ENCODE data around the gene BLVRA. TPM values are rescaled to one million over a fixed set of nuclear protein-coding genes. Genes with fewer than 3 reads are reported as not detected.
"Not testable (repeated sequence)": the region's sequence is repeated elsewhere in the genome, so short reads cannot be mapped to it uniquely, and the experiment has no call there.

Gene BLVRA
- polyA plus RNA-seq, 1 donor (not counting 4 experiments of a cell fraction or from before 2014, with no cell fraction given) = 49.6 TPM

DNA sequence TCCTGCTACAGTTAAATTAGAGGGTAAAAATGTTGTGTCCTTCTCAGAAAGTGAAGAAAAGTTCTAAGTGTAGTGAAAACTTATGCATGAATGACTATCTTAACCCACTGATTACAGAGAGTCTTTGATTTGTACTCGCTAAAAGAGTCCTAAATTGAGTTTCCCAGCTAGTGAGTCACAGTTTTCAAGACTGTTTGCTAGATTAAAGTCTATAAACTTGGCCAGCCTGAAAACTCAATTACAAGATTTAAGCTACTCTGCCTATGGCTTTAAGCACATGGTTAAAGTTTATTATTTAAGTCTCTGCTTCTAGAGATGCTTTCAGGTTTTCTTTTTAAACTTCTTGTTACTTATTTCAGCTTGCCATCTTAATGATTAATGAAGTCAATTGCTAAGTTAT lies 66.5 kb downstream of the BLVRA start:
- DNase-seq (ENCODE audit: low read depth, low spot score) (no peak), FAIRE-seq (no peak)
- H3K4me2 ChIP-seq (ENCODE audit: control insufficient read depth, extremely low read depth, insufficient read depth, low read depth, low read length) = no peak overlapping the region
- no peaks in the 10 kb centered on the region for H3K79me2 ChIP-seq (ENCODE audit: control insufficient read depth, insufficient read depth, low read length)
- no peak overlapping the region for H2AFZ ChIP-seq (ENCODE audit: control insufficient read depth, low read length)
- dilution Hi-C loops (cut with MboI; ENCODE audit: extremely low pct_ligation_motif_present, low sequenced_read_pairs) = no loop called here
- H3K27me3 ChIP-seq (ENCODE audit: control insufficient read depth, extremely low read depth, insufficient read depth, low read length) = peaks cover 15% of the 10 kb centered on the region
- no peaks in the 10 kb centered on the region for H3K4me1 ChIP-seq (ENCODE audit: control insufficient read depth, extremely low read depth, insufficient read depth, low read length)
- no peak overlapping the region for H3K27ac ChIP-seq (ENCODE audit: control insufficient read depth, insufficient read depth, low read length)
- no peak overlapping the region for H3K4me3 ChIP-seq (ENCODE audit: control insufficient read depth in 2 of 3, extremely low read depth in 1 of 3, insufficient read depth in 2 of 3, low read depth in 1 of 3, low read length in 3 of 3)
- no peaks in the 10 kb centered on the region for H3K9me1 ChIP-seq (ENCODE audit: control insufficient read depth, extremely low read depth, insufficient read depth, low read length)
- no peaks in the 10 kb centered on the region for H3K36me3 ChIP-seq (ENCODE audit: control insufficient read depth in 2 of 2, extremely low read depth in 1 of 2, insufficient read depth in 2 of 2, low read length in 2 of 2)
- no peaks in the 10 kb centered on the region for H4K20me1 ChIP-seq (ENCODE audit: control insufficient read depth, extremely low read depth, insufficient read depth, low read length)
- TF ChIP-seq, protein P1, sequence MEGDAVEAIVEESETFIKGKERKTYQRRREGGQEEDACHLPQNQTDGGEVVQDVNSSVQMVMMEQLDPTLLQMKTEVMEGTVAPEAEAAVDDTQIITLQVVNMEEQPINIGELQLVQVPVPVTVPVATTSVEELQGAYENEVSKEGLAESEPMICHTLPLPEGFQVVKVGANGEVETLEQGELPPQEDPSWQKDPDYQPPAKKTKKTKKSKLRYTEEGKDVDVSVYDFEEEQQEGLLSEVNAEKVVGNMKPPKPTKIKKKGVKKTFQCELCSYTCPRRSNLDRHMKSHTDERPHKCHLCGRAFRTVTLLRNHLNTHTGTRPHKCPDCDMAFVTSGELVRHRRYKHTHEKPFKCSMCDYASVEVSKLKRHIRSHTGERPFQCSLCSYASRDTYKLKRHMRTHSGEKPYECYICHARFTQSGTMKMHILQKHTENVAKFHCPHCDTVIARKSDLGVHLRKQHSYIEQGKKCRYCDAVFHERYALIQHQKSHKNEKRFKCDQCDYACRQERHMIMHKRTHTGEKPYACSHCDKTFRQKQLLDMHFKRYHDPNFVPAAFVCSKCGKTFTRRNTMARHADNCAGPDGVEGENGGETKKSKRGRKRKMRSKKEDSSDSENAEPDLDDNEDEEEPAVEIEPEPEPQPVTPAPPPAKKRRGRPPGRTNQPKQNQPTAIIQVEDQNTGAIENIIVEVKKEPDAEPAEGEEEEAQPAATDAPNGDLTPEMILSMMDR (optimal IDR thresholded peaks at IDR 0.05 in 1 of 3, IDR thresholded peaks at IDR 0.05 in 1 of 3, conservative IDR thresholded peaks at IDR 0.05 in 1 of 3; ENCODE audit: extremely low read depth in 1 of 3, insufficient read depth in 2 of 3, low read length in 3 of 3) = no peak
- TF ChIP-seq EZH2 (IDR thresholded peaks at IDR 0.05; ENCODE audit: low read length) = no peak
- no peaks in the 10 kb centered on the region for H3K9me3 ChIP-seq (ENCODE audit: control insufficient read depth, low read depth, low read length)
- no peak overlapping the region for H3K9ac ChIP-seq (ENCODE audit: control insufficient read depth, extremely low read depth, insufficient read depth, low read length)

GRCh38 chr7:43825391-43825808 lies 66.9 kb downstream of the BLVRA start:
- dilution Hi-C loops (cut with MboI; ENCODE audit: extremely low pct_ligation_motif_present, low sequenced_read_pairs) = no loop called here
- Histone ChIP-seq H4K20me1 (ENCODE audit: control insufficient read depth, extremely low read depth, insufficient read depth, low read length) (no peaks in the 10 kb centered on the region), H3K9me1 (ENCODE audit: control insufficient read depth, extremely low read depth, insufficient read depth, low read length) (no peaks in the 10 kb centered on the region), H2AFZ (ENCODE audit: control insufficient read depth, low read length) (no peak overlapping the region), H3K9me3 (ENCODE audit: control insufficient read depth, low read depth, low read length) (no peaks in the 10 kb centered on the region), H3K4me1 (ENCODE audit: control insufficient read depth, extremely low read depth, insufficient read depth, low read length) (no peaks in the 10 kb centered on the region), H3K36me3 (ENCODE audit: control insufficient read depth in 2 of 2, extremely low read depth in 1 of 2, insufficient read depth in 2 of 2, low read length in 2 of 2) (no peaks in the 10 kb centered on the region), H3K4me3 (ENCODE audit: control insufficient read depth in 2 of 3, extremely low read depth in 1 of 3, insufficient read depth in 2 of 3, low read depth in 1 of 3, low read length in 3 of 3) (no peak overlapping the region), H3K27ac (ENCODE audit: control insufficient read depth, insufficient read depth, low read length) (no peak overlapping the region), H3K9ac (ENCODE audit: control insufficient read depth, extremely low read depth, insufficient read depth, low read length) (no peak overlapping the region), H3K27me3 (ENCODE audit: control insufficient read depth, extremely low read depth, insufficient read depth, low read length) (peaks cover 15% of the 10 kb centered on the region), H3K79me2 (ENCODE audit: control insufficient read depth, insufficient read depth, low read length) (no peaks in the 10 kb centered on the region), H3K4me2 (ENCODE audit: control insufficient read depth, extremely low read depth, insufficient read depth, low read depth, low read length) (no peak overlapping the region)
- FAIRE-seq = no peak
- DNase-seq (ENCODE audit: low read depth, low spot score) = no peak
- TF ChIP-seq EZH2 (IDR thresholded peaks at IDR 0.05; ENCODE audit: low read length) = no peak
- TF ChIP-seq, protein P1 (optimal IDR thresholded peaks at IDR 0.05 in 1 of 3, IDR thresholded peaks at IDR 0.05 in 1 of 3, conservative IDR thresholded peaks at IDR 0.05 in 1 of 3; ENCODE audit: extremely low read depth in 1 of 3, insufficient read depth in 2 of 3, low read length in 3 of 3) = no peak

- H3K4me1 ChIP-seq (ENCODE audit: control insufficient read depth, extremely low read depth, insufficient read depth, low read length); H2AFZ ChIP-seq (ENCODE audit: control insufficient read depth, low read length); H3K27ac ChIP-seq (ENCODE audit: control insufficient read depth, insufficient read depth, low read length); H3K9me3 ChIP-seq (ENCODE audit: control insufficient read depth, low read depth, low read length); H3K4me3 ChIP-seq (ENCODE audit: control insufficient read depth in 2 of 3, extremely low read depth in 1 of 3, insufficient read depth in 2 of 3, low read depth in 1 of 3, low read length in 3 of 3); H3K36me3 ChIP-seq (ENCODE audit: control insufficient read depth in 2 of 2, extremely low read depth in 1 of 2, insufficient read depth in 2 of 2, low read length in 2 of 2); FAIRE-seq; dilution Hi-C loops (cut with MboI; ENCODE audit: extremely low pct_ligation_motif_present, low sequenced_read_pairs); H3K4me2 ChIP-seq (ENCODE audit: control insufficient read depth, extremely low read depth, insufficient read depth, low read depth, low read length); DNase-seq (ENCODE audit: low read depth, low spot score); H3K79me2 ChIP-seq (ENCODE audit: control insufficient read depth, insufficient read depth, low read length); H3K9me1 ChIP-seq (ENCODE audit: control insufficient read depth, extremely low read depth, insufficient read depth, low read length); H4K20me1 ChIP-seq (ENCODE audit: control insufficient read depth, extremely low read depth, insufficient read depth, low read length); H3K9ac ChIP-seq (ENCODE audit: control insufficient read depth, extremely low read depth, insufficient read depth, low read length): not testable (repeated sequence)
- H3K27me3 ChIP-seq (ENCODE audit: control insufficient read depth, extremely low read depth, insufficient read depth, low read length) = peaks cover 12% of the 10 kb centered on the region
Observed at GRCh38 chr7:43830917-43831316, 72.4 kb downstream of the BLVRA start.
